H1 (cell line): ENCODE measurements around the gene SRRM3. TPM values are rescaled to one million over a fixed set of nuclear protein-coding genes. Genes with fewer than 3 reads are reported as not detected.

Source experiments
- BACH1 ChIP-seq: IDR thresholded peaks from 2 replicates; pipeline ENCODE4 v1.6.1; 2012; ENCODE audit warnings: low read length, improper control_type of control experiment
- BRCA1 ChIP-seq: IDR thresholded peaks from 2 replicates; pipeline ENCODE4 v1.6.1; 2012; ENCODE audit warnings: low read depth, low read length, improper control_type of control experiment
- FOSL1 ChIP-seq: IDR thresholded peaks from 2 replicates; pipeline ENCODE4 v1.6.1; 2011; ENCODE audit warnings: mild to moderate bottlenecking, low read depth, low read length, moderate library complexity; ENCODE audit not compliant: insufficient read depth
- HDAC6 ChIP-seq: IDR thresholded peaks from one replicate; pipeline ENCODE4 v1.7.1; 2012; ENCODE audit warnings: low read depth, mild to moderate bottlenecking, inconsistent platforms, low read length, moderate library complexity
- KDM5A ChIP-seq: fragments of 200-600 bp; IDR thresholded peaks from 2 replicates; pipeline ENCODE4 v1.7.1; 2012; ENCODE audit warnings: mild to moderate bottlenecking, low read length, inconsistent platforms, mixed read lengths
- MAFK ChIP-seq: IDR thresholded peaks from 2 replicates; pipeline ENCODE4 v1.6.1; 2012; ENCODE audit warnings: low read depth, mild to moderate bottlenecking, improper control_type of control experiment, low read length
- POLR2A ChIP-seq, 2 experiments: IDR thresholded peaks; 1 replicate in 1 of 2; 2 replicates in 1 of 2; pipeline ENCODE4 v1.6.1; 2011; ENCODE audit warnings: low read depth in 2 of 2, low read length in 2 of 2, mild to moderate bottlenecking in 2 of 2; ENCODE audit errors: control extremely low read depth in 1 of 2
- RAD21 ChIP-seq, 2 experiments: IDR thresholded peaks in 1 of 2; conservative IDR thresholded peaks in 1 of 2; 2 replicates each; pipeline ENCODE4 v1.6.1; 2011; ENCODE audit warnings: low read depth in 2 of 2, low read length in 2 of 2, improper control_type of control experiment in 1 of 2, inconsistent platforms in 1 of 2, mild to moderate bottlenecking in 1 of 2, moderate library complexity in 1 of 2
- RNF2 ChIP-seq: fragments of 200-900, 300-1000 bp; sonication (generic); IDR thresholded peaks from 2 replicates; pipeline ENCODE4 v1.7.1; 2016; ENCODE audit warnings: borderline replicate concordance, low read depth, mild to moderate bottlenecking, antibody characterized with exemption, low read length; ENCODE audit not compliant: poor library complexity, severe bottlenecking; ENCODE audit errors: missing control alignments
- polyA plus RNA-seq, 7 experiments: library from polyadenylated mRNA; depleted of rRNA in 3 of 7; stranded (reverse) in 5 of 7; unstranded in 2 of 7; fragments of >200 nt in 5 of 7; fragments of 200-250 nt in 2 of 7; gene quantifications; 1 replicate in 5 of 7; 2 replicates in 1 of 7; 4 replicates in 1 of 7; pipeline versions ENCODE4 v1.2.1 to v1.2.3, GENCODE V29; 2011 to 2013; ENCODE audit warnings: missing spikeins in 2 of 7, mixed read lengths in 2 of 7
- total RNA-seq: library from RNA; stranded (reverse); fragmentation: NEBNext Ultra II Directional; extraction: Animal tissue kit (Norgen Biotek cat#: 25700); gene quantifications from 2 replicates; pipeline ENCODE4 v1.2.1, GENCODE V29; 2021
- TF ChIP-seq, protein P1 (sequence below): IDR thresholded peaks from 2 replicates; pipeline ENCODE4 v1.6.1; 2012; ENCODE audit warnings: inconsistent platforms

SRRM3 gene
- total and polyA plus RNA-seq, 2 of the 8 experiments (the other 6 are each of a cell fraction or from before 2014, with no cell fraction given): 10.4 to 17.4 TPM

DNA sequence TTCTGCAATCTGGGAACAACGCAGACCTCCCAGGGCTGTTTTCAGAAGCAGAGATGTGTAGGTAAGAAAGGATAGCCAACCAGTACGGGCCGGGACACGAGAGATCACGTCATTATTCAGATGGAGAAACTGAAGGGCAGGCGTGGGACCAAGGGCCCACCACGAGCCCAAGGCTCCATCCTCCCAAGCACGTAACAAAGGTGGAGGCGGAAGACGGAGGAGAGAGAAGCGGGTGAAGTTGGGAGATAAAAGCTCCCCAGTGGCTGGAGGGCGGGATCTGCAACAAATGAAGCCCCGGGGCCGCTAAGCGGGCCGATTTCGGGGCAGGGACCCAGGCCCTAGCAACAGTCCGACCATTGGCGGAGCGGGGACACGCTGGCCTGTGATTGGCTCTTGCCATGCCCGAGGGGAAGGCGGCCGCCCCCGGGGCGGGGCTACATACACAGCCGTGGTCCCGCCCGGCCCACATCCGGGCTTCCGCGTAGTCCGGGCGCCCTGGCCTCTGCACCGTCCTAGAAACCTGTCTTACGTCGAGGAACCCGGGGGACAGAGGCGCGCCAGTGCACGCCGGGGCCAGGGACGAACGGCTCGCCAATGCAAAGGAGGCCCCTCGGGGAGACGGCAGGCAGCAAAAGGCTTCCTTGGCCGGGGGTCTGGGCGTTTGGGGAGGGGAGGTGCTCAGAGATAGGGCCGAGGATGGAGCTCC lies 116.2 kb downstream of the SRRM3 start (continued):
- TF ChIP-seq HDAC6 (no peak), KDM5A (no peak), RAD21 (IDR thresholded peaks at IDR 0.05 in 1 of 2, conservative IDR thresholded peaks at IDR 0.05 in 1 of 2; ENCODE audit: low read depth in 2 of 2, low read length in 2 of 2) (no peak), RNF2 (no peak), POLR2A (IDR thresholded peaks at IDR 0.05; ENCODE audit: control extremely low read depth in 1 of 2, low read depth in 2 of 2, low read length in 2 of 2) (peak in 1 of 2 experiments; percentile 93; a peak in 2 of 3 replicates), BACH1 (no peak), FOSL1 (no peak), MAFK (no peak), BRCA1 (no peak)
- TF ChIP-seq, protein P1, sequence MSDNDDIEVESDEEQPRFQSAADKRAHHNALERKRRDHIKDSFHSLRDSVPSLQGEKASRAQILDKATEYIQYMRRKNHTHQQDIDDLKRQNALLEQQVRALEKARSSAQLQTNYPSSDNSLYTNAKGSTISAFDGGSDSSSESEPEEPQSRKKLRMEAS: peak; percentile 28; the same call in 1 of the 2 replicates
